Choroid plexus epithelial cell (primary cell): ENCODE measurements around the gene TMEM9.

Source experiments
- DNase-seq: peaks from one replicate; pipeline ENCODE4 v3.0.0-alpha.2; 2010; ENCODE audit warnings: low read depth
- H3K4me3 ChIP-seq: 2 replicates; pipeline ENCODE4 v1.5.1; 2011; ENCODE audit warnings: low read depth, mild to moderate bottlenecking, control low read depth, low read length, moderate library complexity
- CTCF ChIP-seq: conservative IDR thresholded peaks from 2 replicates; pipeline ENCODE4 v1.5.1; 2011; ENCODE audit warnings: low read depth, mild to moderate bottlenecking, control low read depth, inconsistent platforms, low read length, moderate library complexity

The TMEM9 gene

GRCh38 chr1:201183753-201184152 is 29.5 kb upstream of the TMEM9 start:
- no peak overlapping the region for H3K4me3 ChIP-seq
- TF ChIP-seq CTCF, result no peak
- DNase-seq, result no peak

- TF ChIP-seq CTCF, result no peak
- DNase-seq, result no peak
- H3K4me3 ChIP-seq, result no peak overlapping the region
These were observed 28.9 kb upstream of the TMEM9 start for GRCh38 chr1:201183209-201183608.

GRCh38 chr1:201181726-201182125 is 27.5 kb upstream of the TMEM9 start:
- TF ChIP-seq CTCF, result no peak
- H3K4me3 ChIP-seq, result no peak overlapping the region
- no peak for DNase-seq

GRCh38 chr1:201181323-201181722 is 27.0 kb upstream of the TMEM9 start:
- DNase-seq, result no peak
- H3K4me3 ChIP-seq, result no peak overlapping the region
- no peak for TF ChIP-seq CTCF

- no peak for TF ChIP-seq CTCF
- DNase-seq, result no peak
- no peak overlapping the region for H3K4me3 ChIP-seq
These were observed 26.6 kb upstream of the TMEM9 start for GRCh38 chr1:201180901-201181300.

GRCh38 chr1:201180141-201180540 is 25.9 kb upstream of the TMEM9 start:
- H3K4me3 ChIP-seq, result no peak overlapping the region
- no peak for TF ChIP-seq CTCF
- no peak for DNase-seq

GRCh38 chr1:201178718-201179117 is 24.4 kb upstream of the TMEM9 start:
- H3K4me3 ChIP-seq, result no peak overlapping the region
- no peak for DNase-seq
- no peak for TF ChIP-seq CTCF
